ENCODE data around the gene MPEG1. TPM values are rescaled to one million over a fixed set of nuclear protein-coding genes. Genes with fewer than 3 reads are reported as not detected.

Gene MPEG1
- total RNA-seq, 1 experiment from 2014 or later: 0.08 TPM

- no peaks in the 10 kb centered on the region for H3K4me1 ChIP-seq (ENCODE audit: control insufficient read depth, insufficient read depth, low read length)
- H3K9me3 ChIP-seq (ENCODE audit: control insufficient read depth, insufficient read depth, low read depth, low read length): no peaks in the 10 kb centered on the region
- ChIA-PET CTCF (no interaction called here), POLR2A (no interaction called here)
- no TSS peak for BruUV-seq (replicated peaks)
- peaks cover 2% of the 10 kb centered on the region; the same call in 1 of the 2 replicates for H3K27me3 ChIP-seq (ENCODE audit: control insufficient read depth, insufficient read depth, low read length)
- H3K27ac ChIP-seq (ENCODE audit: low read length): no peak overlapping the region
- DNase-seq (ENCODE audit: low read depth, low spot score) (no peak), ATAC-seq (no peak)
- no peak for TF ChIP-seq TCF7L2 (IDR thresholded peaks at IDR 0.05; ENCODE audit: low read depth, low read length)
- TF ChIP-seq CTCF (IDR thresholded peaks at IDR 0.05): no peak
- TF ChIP-seq REST (IDR thresholded peaks at IDR 0.05; ENCODE audit: insufficient read depth in 1 of 2, low read depth in 2 of 2, low read length in 1 of 2): no peak
- no peak for TF ChIP-seq SIN3A (IDR thresholded peaks at IDR 0.05; ENCODE audit: borderline replicate concordance, insufficient read depth, low read depth, low read length)
- no peak for TF ChIP-seq POLR2AphosphoS5 (IDR thresholded peaks at IDR 0.05; ENCODE audit: low read depth, low read length)
- H3K4me3 ChIP-seq (ENCODE audit: low read depth in 2 of 2, low read length in 2 of 2): no peak overlapping the region
- H3K36me3 ChIP-seq (ENCODE audit: control insufficient read depth, insufficient read depth, low read length): no peaks in the 10 kb centered on the region
- intact Hi-C loops (cut with micrococcal nuclease; ENCODE audit: unreplicated experiment) (no loop called here), in situ Hi-C loops (cut with HindIII; ENCODE audit: low pct_unique_long_range_greater_than_20kb, low sequenced_read_pairs) (no loop called here)
Observed at GRCh38 chr11:59259047-59259446, 46.3 kb upstream of the MPEG1 start.

GRCh38 chr11:59255281-59255680 lies 42.6 kb upstream of the MPEG1 start:
- H3K4me3 ChIP-seq (ENCODE audit: low read depth in 2 of 2, low read length in 2 of 2): no peak overlapping the region
- in situ Hi-C loops (cut with HindIII; ENCODE audit: low pct_unique_long_range_greater_than_20kb, low sequenced_read_pairs): no loop called here
- no peaks in the 10 kb centered on the region for H3K36me3 ChIP-seq (ENCODE audit: control insufficient read depth, insufficient read depth, low read length)
- H3K27ac ChIP-seq (ENCODE audit: low read length): no peak overlapping the region
- no peak for DNase-seq (ENCODE audit: low read depth, low spot score)
- TF ChIP-seq TCF7L2 (IDR thresholded peaks at IDR 0.05; ENCODE audit: low read depth, low read length) (no peak), POLR2AphosphoS5 (IDR thresholded peaks at IDR 0.05; ENCODE audit: low read depth, low read length) (no peak)
- intact Hi-C loops (cut with micrococcal nuclease; ENCODE audit: unreplicated experiment): no loop called here
- no peaks in the 10 kb centered on the region for H3K4me1 ChIP-seq (ENCODE audit: control insufficient read depth, insufficient read depth, low read length)
- ATAC-seq: no peak
- BruUV-seq (replicated peaks): no TSS peak
- ChIA-PET POLR2A (no interaction called here), CTCF (no interaction called here)
- peaks cover 2% of the 10 kb centered on the region; the same call in 1 of the 2 replicates for H3K27me3 ChIP-seq (ENCODE audit: control insufficient read depth, insufficient read depth, low read length)
- no peaks in the 10 kb centered on the region for H3K9me3 ChIP-seq (ENCODE audit: control insufficient read depth, insufficient read depth, low read depth, low read length)

- Histone ChIP-seq H3K27ac (ENCODE audit: low read length) (no peak overlapping the region), H3K4me3 (ENCODE audit: low read depth in 2 of 2, low read length in 2 of 2) (no peak overlapping the region), H3K36me3 (ENCODE audit: control insufficient read depth, insufficient read depth, low read length) (no peaks in the 10 kb centered on the region), H3K4me1 (ENCODE audit: control insufficient read depth, insufficient read depth, low read length) (no peaks in the 10 kb centered on the region), H3K9me3 (ENCODE audit: control insufficient read depth, insufficient read depth, low read depth, low read length) (no peaks in the 10 kb centered on the region), H3K27me3 (ENCODE audit: control insufficient read depth, insufficient read depth, low read length) (peaks cover 2% of the 10 kb centered on the region; the same call in 1 of the 2 replicates)
- ATAC-seq: no peak
- in situ Hi-C loops (cut with HindIII; ENCODE audit: low pct_unique_long_range_greater_than_20kb, low sequenced_read_pairs) (no loop called here), intact Hi-C loops (cut with micrococcal nuclease; ENCODE audit: unreplicated experiment) (no loop called here)
- no peak for DNase-seq (ENCODE audit: low read depth, low spot score)
- no peak for TF ChIP-seq POLR2AphosphoS5 (IDR thresholded peaks at IDR 0.05; ENCODE audit: low read depth, low read length)
- TF ChIP-seq REST (IDR thresholded peaks at IDR 0.05; ENCODE audit: insufficient read depth in 1 of 2, low read depth in 2 of 2, low read length in 1 of 2): no peak
- TF ChIP-seq CTCF (IDR thresholded peaks at IDR 0.05): no peak
- no peak for TF ChIP-seq SIN3A (IDR thresholded peaks at IDR 0.05; ENCODE audit: borderline replicate concordance, insufficient read depth, low read depth, low read length)
- TF ChIP-seq TCF7L2 (IDR thresholded peaks at IDR 0.05; ENCODE audit: low read depth, low read length): no peak
- no TSS peak for BruUV-seq (replicated peaks)
- ChIA-PET POLR2A (no interaction called here), CTCF (no interaction called here)
Observed at GRCh38 chr11:59254286-59254685, 41.6 kb upstream of the MPEG1 start.

Measured in Panc1 (cell line).